GM23248 (cell line): ENCODE measurements around the gene GDPD4. TPM values are rescaled to one million over a fixed set of nuclear protein-coding genes. Genes with fewer than 3 reads are reported as not detected.

Experiments
- DNase-seq: peaks from one replicate; pipeline ENCODE4 v3.0.0-alpha.2; 2015
- H2AFZ ChIP-seq: fragments of 200-600 bp; sonication (generic); 2 replicates; pipeline ENCODE4 v1.6.1; 2016; ENCODE audit warnings: antibody characterized with exemption
- H3F3A ChIP-seq: fragments of 200-600 bp; sonication (generic); 2 replicates; pipeline ENCODE4 v1.6.1; 2016; ENCODE audit warnings: mild to moderate bottlenecking, antibody characterized with exemption, mixed run types; ENCODE audit not compliant: insufficient read depth
- H3K27ac ChIP-seq: fragments of 200-600 bp; sonication (generic); 2 replicates; pipeline ENCODE4 v1.5.1; 2016; ENCODE audit warnings: mild to moderate bottlenecking
- H3K27me3 ChIP-seq: fragments of 200-600 bp; sonication (generic); replicated peaks from 2 replicates; pipeline ENCODE4 v1.6.1; 2016; ENCODE audit warnings: mild to moderate bottlenecking; ENCODE audit not compliant: insufficient read depth
- H3K36me3 ChIP-seq: fragments of 200-600 bp; sonication (generic); 2 replicates; pipeline ENCODE4 v1.6.1; 2016; ENCODE audit warnings: low read depth, mild to moderate bottlenecking
- H3K4me1 ChIP-seq: fragments of 200-600 bp; sonication (generic); 2 replicates; pipeline ENCODE4 v1.6.1; 2016; ENCODE audit warnings: mild to moderate bottlenecking; ENCODE audit not compliant: insufficient read depth
- H3K4me2 ChIP-seq: fragments of 200-600 bp; sonication (generic); one replicate; pipeline ENCODE4 v1.6.1; 2016; ENCODE audit warnings: mild to moderate bottlenecking; ENCODE audit not compliant: unreplicated experiment
- H3K4me3 ChIP-seq: fragments of 200-600 bp; sonication (generic); 2 replicates; pipeline ENCODE4 v1.5.1; 2016; ENCODE audit warnings: mild to moderate bottlenecking
- H3K79me2 ChIP-seq: fragments of 200-600 bp; sonication (generic); 2 replicates; pipeline ENCODE4 v1.6.1; 2016; ENCODE audit warnings: mild to moderate bottlenecking; ENCODE audit not compliant: insufficient read depth
- H3K9ac ChIP-seq: fragments of 200-600 bp; sonication (generic); 2 replicates; pipeline ENCODE4 v1.6.1; 2016; ENCODE audit warnings: mild to moderate bottlenecking
- H3K9me2 ChIP-seq: fragments of 200-600 bp; sonication (generic); 2 replicates; pipeline ENCODE4 v1.6.1; 2016; ENCODE audit warnings: mixed run types, mild to moderate bottlenecking, moderate library complexity; ENCODE audit not compliant: insufficient read depth
- H3K9me3 ChIP-seq: fragments of 200-600 bp; sonication (generic); one replicate; pipeline ENCODE4 v1.6.1; 2017; ENCODE audit warnings: low read depth
- H4K20me1 ChIP-seq: fragments of 200-600 bp; sonication (generic); 2 replicates; pipeline ENCODE4 v1.6.0; 2016; ENCODE audit not compliant: insufficient read depth
- EZH2 ChIP-seq: fragments of 200-600 bp; sonication (generic); IDR thresholded peaks from 2 replicates; pipeline ENCODE4 v1.6.1; 2018; ENCODE audit warnings: antibody characterized with exemption, mild to moderate bottlenecking; ENCODE audit not compliant: insufficient read depth, poor library complexity, severe bottlenecking
- EZH2phosphoT487 ChIP-seq: fragments of 200-600 bp; sonication (generic); IDR thresholded peaks from 2 replicates; pipeline ENCODE4 v1.6.1; 2018; ENCODE audit warnings: antibody characterized with exemption, moderate library complexity, mild to moderate bottlenecking, low read depth; ENCODE audit not compliant: insufficient read depth
- WGBS, 2 experiments: methylation state at CpG; one replicate each; pipeline ENCODE4 v1.1.6; 2015 to 2017; ENCODE audit warnings: low lambda C conversion rate in 2 of 2, low coverage in 1 of 2; ENCODE audit errors: missing lambda C conversion rate in 2 of 2; 5-methylcytosine and 5-hydroxymethylcytosine counted together
- in situ Hi-C: fragments of 300-500 bp; cut with MboI; formaldehyde crosslinking; loops from 2 replicates; pipeline ENCODE4 v1.15.0; 2020
- polyA plus RNA-seq: library from polyadenylated mRNA; unstranded; fragments of >200 nt; fragmentation: Nextera tagmentation; extraction: Ambion mirVana; gene quantifications from 2 replicates; pipeline ENCODE4 v1.2.1, GENCODE V29; 2016
- total RNA-seq: library from RNA; depleted of rRNA; stranded (reverse); fragments of >200 nt; shearing (Covaris generic); gene quantifications from 2 replicates; pipeline ENCODE4 v1.2.3, GENCODE V29; 2014

The GDPD4 gene
- total and polyA plus RNA-seq, 2 experiments from 2014 or later, result not detected

DNA sequence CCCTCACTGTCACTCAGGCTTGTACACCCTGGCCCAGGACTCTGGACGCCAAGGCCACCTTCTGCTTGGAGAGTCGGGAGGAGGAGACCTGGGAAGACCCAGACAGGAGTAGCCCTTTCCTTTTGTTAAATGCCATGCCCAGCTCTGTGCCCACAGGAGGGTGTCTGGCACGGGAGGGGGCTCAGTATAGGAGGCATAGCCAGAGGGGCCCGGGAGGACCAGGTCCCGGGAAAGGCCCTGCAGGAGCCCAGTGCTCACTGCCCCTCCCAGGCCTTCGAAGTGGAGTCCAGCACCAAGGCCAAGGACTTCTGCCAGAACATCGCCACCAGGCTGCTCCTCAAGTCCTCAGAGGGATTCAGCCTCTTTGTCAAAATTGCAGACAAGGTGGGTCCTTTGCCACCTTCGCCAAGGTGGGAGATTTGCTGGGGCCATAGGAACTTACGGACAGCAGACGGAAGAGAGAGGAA is 94.4 kb downstream of the GDPD4 start:
- H4K20me1 ChIP-seq, result no peaks in the 10 kb centered on the region
- H3F3A ChIP-seq, result no peaks in the 10 kb centered on the region
- no peak overlapping the region for H2AFZ ChIP-seq
- no peak overlapping the region for H3K27ac ChIP-seq
- H3K9me2 ChIP-seq, result no peaks in the 10 kb centered on the region
- DNase-seq, result peak; percentile 15
- in situ Hi-C loops, result no loop called here
- H3K4me1 ChIP-seq, result no peaks in the 10 kb centered on the region
- no peaks in the 10 kb centered on the region for H3K79me2 ChIP-seq
- no peaks in the 10 kb centered on the region for H3K36me3 ChIP-seq
- no peaks in the 10 kb centered on the region for H3K9me3 ChIP-seq
- WGBS, 2 experiments, result 79% methylated on average over 10 of the region's 10 CpGs
- no peak overlapping the region for H3K4me2 ChIP-seq
- TF ChIP-seq EZH2 (no peak), EZH2phosphoT487 (no peak)
- H3K4me3 ChIP-seq, result no peak overlapping the region
- H3K9ac ChIP-seq, result no peak overlapping the region
- H3K27me3 ChIP-seq, result 0 out of 2 replicates have a peak, but pooled peaks cover 5% of the 10 kb centered on the region

DNA sequence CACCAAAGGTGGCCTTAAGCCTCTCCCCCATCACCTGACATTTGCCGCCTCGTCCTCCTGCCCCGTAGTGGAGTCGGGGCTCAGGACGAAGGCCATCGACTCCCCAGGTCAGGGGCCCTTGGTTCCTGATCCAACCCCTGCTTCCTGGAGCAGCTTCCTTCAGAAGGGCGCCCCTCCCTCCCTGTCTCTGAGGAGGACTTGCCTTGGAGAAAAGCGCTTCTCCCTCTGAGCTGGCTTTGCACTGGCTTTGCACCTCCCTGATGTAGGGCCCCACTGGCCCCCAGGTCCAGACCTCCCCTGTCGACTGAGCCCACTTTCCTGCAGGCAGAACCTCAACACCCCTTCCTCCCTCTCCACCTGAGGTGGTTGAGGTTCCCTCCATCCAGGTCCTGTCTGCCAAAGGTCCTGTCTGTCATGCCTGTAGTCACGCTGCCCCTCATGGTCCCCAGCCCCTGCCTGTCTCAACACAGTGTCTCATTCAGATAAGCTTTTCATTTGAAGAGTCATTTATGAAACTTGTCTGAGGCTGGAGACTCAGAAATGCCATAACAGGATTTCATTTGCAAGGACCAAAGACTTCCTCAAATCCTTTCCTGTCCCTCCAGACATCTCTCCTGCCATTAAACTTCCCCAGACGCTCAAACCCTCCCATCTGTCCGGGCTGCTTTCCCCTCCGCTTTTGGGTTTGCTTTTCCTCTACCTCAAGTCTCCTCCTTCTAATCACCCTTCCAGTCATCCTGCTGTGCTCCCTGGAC is 95.0 kb downstream of the GDPD4 start:
- H3K36me3 ChIP-seq, result no peaks in the 10 kb centered on the region
- no peak overlapping the region for H3K27ac ChIP-seq
- H3K4me2 ChIP-seq, result no peak overlapping the region
- H4K20me1 ChIP-seq, result no peaks in the 10 kb centered on the region
- no peak for TF ChIP-seq EZH2phosphoT487
- TF ChIP-seq EZH2, result no peak
- no peaks in the 10 kb centered on the region for H3F3A ChIP-seq
- H3K9me2 ChIP-seq, result no peaks in the 10 kb centered on the region
- H3K4me3 ChIP-seq, result no peak overlapping the region
- no peak overlapping the region for H2AFZ ChIP-seq
- 79 to 80% methylated on average over 13 of the region's 13 CpGs for WGBS, 2 experiments
- H3K27me3 ChIP-seq, result 0 out of 2 replicates have a peak, but pooled peaks cover 5% of the 10 kb centered on the region
- no peaks in the 10 kb centered on the region for H3K79me2 ChIP-seq
- H3K9me3 ChIP-seq, result no peaks in the 10 kb centered on the region
- H3K9ac ChIP-seq, result no peak overlapping the region
- H3K4me1 ChIP-seq, result no peaks in the 10 kb centered on the region
- DNase-seq, result no peak
- in situ Hi-C loops, result no loop called here

DNA sequence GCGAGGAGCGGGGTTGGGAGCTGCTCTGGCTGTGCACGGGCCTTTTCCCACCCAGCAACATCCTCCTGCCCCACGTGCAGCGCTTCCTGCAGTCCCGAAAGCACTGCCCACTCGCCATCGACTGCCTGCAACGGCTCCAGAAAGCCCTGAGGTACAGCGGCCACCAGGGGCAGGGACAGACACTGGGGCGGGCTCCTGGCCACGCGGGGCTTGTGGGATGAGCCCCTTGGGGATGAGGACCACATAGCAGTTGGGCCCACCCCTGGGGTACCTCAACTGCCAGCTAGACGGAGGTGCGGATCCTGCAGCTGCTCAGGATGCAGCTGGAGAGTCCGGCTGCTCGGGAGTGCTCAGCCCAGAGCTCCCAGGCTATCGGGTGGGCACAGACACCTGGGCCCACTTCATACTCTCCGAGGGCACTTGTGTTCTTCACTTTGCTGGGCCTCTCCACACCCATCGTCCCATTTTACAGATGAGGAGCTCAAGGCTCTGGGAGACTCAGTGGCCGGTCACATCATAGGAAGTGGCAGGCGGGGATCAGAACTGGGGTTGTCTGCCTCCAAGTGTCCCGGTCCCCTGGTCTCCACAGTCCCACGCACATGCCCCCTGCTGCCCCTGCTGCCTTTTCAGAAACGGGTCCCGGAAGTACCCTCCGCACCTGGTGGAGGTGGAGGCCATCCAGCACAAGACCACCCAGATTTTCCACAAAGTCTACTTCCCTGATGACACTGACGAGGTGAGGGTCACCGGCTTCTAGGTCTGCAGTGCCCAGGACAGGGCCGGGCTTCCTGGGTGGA is 95.8 kb downstream of the GDPD4 start:
- in situ Hi-C loops, result no loop called here

DNA sequence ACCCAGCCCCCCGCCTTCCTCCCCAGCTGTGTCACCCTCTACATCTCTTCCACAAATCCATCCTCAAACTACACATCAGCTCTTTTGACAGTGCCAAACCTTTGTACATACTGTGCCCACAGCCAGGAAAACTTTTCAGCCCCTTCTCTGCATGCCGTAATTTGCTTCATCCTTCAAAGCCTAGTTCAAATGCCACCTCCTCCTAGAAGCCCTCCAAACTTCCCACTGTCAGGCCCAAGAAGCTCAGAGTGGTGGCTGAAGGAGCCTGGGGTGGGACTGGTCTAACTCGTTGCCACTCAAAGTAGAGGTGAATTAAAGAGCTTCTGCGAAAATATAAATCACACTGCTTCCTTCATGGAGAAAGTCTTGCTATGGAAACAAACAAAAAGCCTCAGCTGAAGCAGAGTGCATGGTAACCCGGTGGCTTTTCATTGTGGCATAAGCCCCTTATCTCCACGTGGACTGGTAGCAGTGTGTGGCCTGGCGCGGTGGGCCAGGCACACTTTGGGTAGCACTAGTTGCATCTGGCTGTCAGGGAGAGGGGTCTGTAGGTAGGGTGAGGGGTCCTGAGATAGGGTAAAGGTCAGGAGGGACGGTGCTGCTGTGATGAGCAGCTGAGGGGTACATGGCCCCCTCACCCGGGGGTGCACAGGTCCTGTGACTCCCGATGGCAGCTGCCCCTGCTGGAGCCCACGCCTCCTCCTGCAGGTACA is 96.6 kb downstream of the GDPD4 start:
- WGBS, 2 experiments, result 74 to 77% methylated on average over 12 of the region's 12 CpGs
- Histone ChIP-seq H3K27me3 (0 out of 2 replicates have a peak, but pooled peaks cover 5% of the 10 kb centered on the region), H3K79me2 (no peaks in the 10 kb centered on the region), H3K27ac (no peak overlapping the region), H2AFZ (no peak overlapping the region), H3K4me1 (no peaks in the 10 kb centered on the region), H3F3A (no peaks in the 10 kb centered on the region), H4K20me1 (no peaks in the 10 kb centered on the region), H3K9me3 (no peaks in the 10 kb centered on the region), H3K4me3 (no peak overlapping the region), H3K9me2 (no peaks in the 10 kb centered on the region), H3K36me3 (no peaks in the 10 kb centered on the region), H3K4me2 (no peak overlapping the region), H3K9ac (no peak overlapping the region)
- DNase-seq, result no peak
- TF ChIP-seq EZH2phosphoT487, result no peak
- TF ChIP-seq EZH2, result no peak
- in situ Hi-C loops, result no loop called here

More for the DNA sequence above, 95.8 kb downstream of the GDPD4 start:
- H3K36me3 ChIP-seq, result no peaks in the 10 kb centered on the region
- no peaks in the 10 kb centered on the region for H3F3A ChIP-seq
- H4K20me1 ChIP-seq, result no peaks in the 10 kb centered on the region
- H3K9me2 ChIP-seq, result no peaks in the 10 kb centered on the region
- H3K9me3 ChIP-seq, result no peaks in the 10 kb centered on the region
- H3K4me1 ChIP-seq, result no peaks in the 10 kb centered on the region
- no peak overlapping the region for H3K4me3 ChIP-seq
- H2AFZ ChIP-seq, result no peak overlapping the region
- H3K9ac ChIP-seq, result no peak overlapping the region
- no peak overlapping the region for H3K4me2 ChIP-seq
- DNase-seq, result no peak
- TF ChIP-seq EZH2phosphoT487, result no peak
- no peak for TF ChIP-seq EZH2
- H3K27ac ChIP-seq, result no peak overlapping the region
- H3K27me3 ChIP-seq, result 0 out of 2 replicates have a peak, but pooled peaks cover 5% of the 10 kb centered on the region
- no peaks in the 10 kb centered on the region for H3K79me2 ChIP-seq
- WGBS, 2 experiments, result 71 to 73% methylated on average over 29 to 30 of the region's 30 CpGs
